ENCODE results near the gene STAT6.

The STAT6 gene

GRCh38 chr12:57101892-57102695 lies 9.1 kb downstream of the STAT6 start:
- no peak for DNase-seq (ENCODE audit: low read depth in 2 of 2)

GRCh38 chr12:57099766-57100165 lies 11.4 kb downstream of the STAT6 start:
- DNase-seq (ENCODE audit: low read depth in 2 of 2): no peak

GRCh38 chr12:57099047-57099714 lies 12.0 kb downstream of the STAT6 start:
- no peak for DNase-seq (ENCODE audit: low read depth in 2 of 2)

GRCh38 chr12:57098546-57098945 lies 12.6 kb downstream of the STAT6 start:
- DNase-seq (ENCODE audit: low read depth in 2 of 2): no peak

- DNase-seq (ENCODE audit: low read depth in 2 of 2): no peak
These were observed 13.7 kb downstream of the STAT6 start for GRCh38 chr12:57097554-57097835.

- DNase-seq (ENCODE audit: low read depth in 2 of 2): no peak
These were observed 14.2 kb downstream of the STAT6 start for GRCh38 chr12:57096748-57097553.

GRCh38 chr12:57096099-57096572 lies 15.0 kb downstream of the STAT6 start:
- DNase-seq (ENCODE audit: low read depth in 2 of 2): no peak

- DNase-seq (ENCODE audit: low read depth in 2 of 2): no peak
These were observed 15.7 kb downstream of the STAT6 start for GRCh38 chr12:57095440-57095839.

GRCh38 chr12:57094208-57095160 lies 16.7 kb downstream of the STAT6 start:
- no peak for DNase-seq (ENCODE audit: low read depth in 2 of 2)

GRCh38 chr12:57093415-57094207 lies 17.6 kb downstream of the STAT6 start:
- DNase-seq (ENCODE audit: low read depth in 2 of 2): peak; percentile 63 to 64

- no peak for DNase-seq (ENCODE audit: low read depth in 2 of 2)
These were observed 18.2 kb downstream of the STAT6 start for GRCh38 chr12:57092876-57093414.

- DNase-seq (ENCODE audit: low read depth in 2 of 2): no peak
These were observed 18.7 kb downstream of the STAT6 start for GRCh38 chr12:57092529-57092862.

- no peak for DNase-seq (ENCODE audit: low read depth in 2 of 2)
These were observed 19.3 kb downstream of the STAT6 start for GRCh38 chr12:57091638-57092528.

- no peak for DNase-seq (ENCODE audit: low read depth in 2 of 2)
These were observed 20.1 kb downstream of the STAT6 start for GRCh38 chr12:57090924-57091637.

GRCh38 chr12:57090490-57090889 lies 20.7 kb downstream of the STAT6 start:
- no peak for DNase-seq (ENCODE audit: low read depth in 2 of 2)

- peak in 1 of 2 donors; percentile 47 for DNase-seq (ENCODE audit: low read depth in 2 of 2)
These were observed 21.6 kb downstream of the STAT6 start for GRCh38 chr12:57089271-57090245.

Measured in stimulated activated CD4-positive, alpha-beta T cell treated with anti-CD3 and anti-CD28 coated beads, Interleukin-4, amount 100 ng/mL, for 48 hours (primary cell).